OCI-LY7 (cell line): Measurements from ENCODE around the gene ASMTL. TPM values are rescaled to one million over a fixed set of nuclear protein-coding genes. Genes with fewer than 3 reads are reported as not detected.
A peak's percentile ranks its signal among the peaks of the same experiment; 100 is the strongest.

ENCODE experiments used
- BruUV-seq: library from RNA; stranded (reverse); fragments of 400-500 nt; replicated peaks from 2 replicates; lab custom pipeline; 2021; lab: Mats Ljungman, UMichigan
- CTCF ChIA-PET: fragments of 300-600 bp; sonication (Branson Sonifier 250); formaldehyde crosslinking; loops from one replicate; lab custom pipeline; 2022; ENCODE audit warnings: antibody characterized with exemption; ENCODE audit not compliant: unreplicated experiment; lab: Charles Lee
- POLR2A ChIA-PET: fragments of 300-600 bp; sonication (Branson Sonifier 250); formaldehyde crosslinking; loops from one replicate; lab custom pipeline; 2022; ENCODE audit warnings: antibody characterized with exemption; lab: Charles Lee
- DNase-seq: peaks from one replicate; pipeline ENCODE4 v3.0.0-alpha.2; 2015; ENCODE audit warnings: low spot score
- H2AFZ ChIP-seq: fragments of 200-600 bp; sonication (generic), shearing (Covaris generic); 2 replicates; pipeline ENCODE4 v1.6.1; 2014; ENCODE audit warnings: mild to moderate bottlenecking, antibody characterized with exemption, low read length, moderate library complexity
- H3K27ac ChIP-seq: fragments of 200-600 bp; sonication (generic); 2 replicates; pipeline ENCODE4 v1.5.1; 2014; ENCODE audit warnings: mixed run types, low read depth, mild to moderate bottlenecking, moderate library complexity, low read length, inconsistent platforms; ENCODE audit not compliant: poor library complexity, severe bottlenecking
- H3K36me3 ChIP-seq: fragments of 200-600 bp; sonication (generic); 2 replicates; pipeline ENCODE4 v1.6.1; 2014; ENCODE audit warnings: mild to moderate bottlenecking, antibody characterized with exemption, low read length, moderate library complexity, mixed read lengths; ENCODE audit not compliant: insufficient read depth
- H3K4me1 ChIP-seq: fragments of 200-600 bp; sonication (generic); 2 replicates; pipeline ENCODE4 v1.5.1; 2014; ENCODE audit warnings: mild to moderate bottlenecking, low read length; ENCODE audit not compliant: insufficient read depth, poor library complexity, severe bottlenecking
- H3K4me2 ChIP-seq: fragments of 200-600 bp; sonication (generic); 2 replicates; pipeline ENCODE4 v1.6.1; 2014; ENCODE audit warnings: mild to moderate bottlenecking, low read length
- H3K4me3 ChIP-seq: fragments of 200-600 bp; sonication (generic); 2 replicates; pipeline ENCODE4 v1.5.1; 2014; ENCODE audit warnings: mild to moderate bottlenecking, low read depth, low read length; ENCODE audit not compliant: poor library complexity, severe bottlenecking
- H3K79me2 ChIP-seq: fragments of 200-600 bp; sonication (generic); 2 replicates; pipeline ENCODE4 v1.6.1; 2016; ENCODE audit warnings: low read depth, mild to moderate bottlenecking, low read length, moderate library complexity, mixed read lengths; ENCODE audit not compliant: insufficient read depth
- H3K9me2 ChIP-seq: fragments of 200-600 bp; sonication (generic); 2 replicates; pipeline ENCODE4 v1.6.1; 2016; ENCODE audit warnings: mild to moderate bottlenecking, low read length, mixed read lengths; ENCODE audit not compliant: insufficient read depth
- H3K9me3 ChIP-seq: fragments of 200-600 bp; sonication (generic); 2 replicates; pipeline ENCODE4 v1.6.1; 2014; ENCODE audit warnings: mild to moderate bottlenecking, mixed run types, low read length, mixed read lengths
- H4K20me1 ChIP-seq: fragments of 200-600 bp; sonication (generic); 2 replicates; pipeline ENCODE4 v1.6.1; 2014; ENCODE audit warnings: mild to moderate bottlenecking, antibody characterized with exemption, low read length, moderate library complexity, mixed read lengths; ENCODE audit not compliant: insufficient read depth
- EZH2phosphoT487 ChIP-seq: fragments of 200-600 bp; sonication (generic); IDR thresholded peaks from 2 replicates; pipeline ENCODE4 v1.6.1; 2018; ENCODE audit warnings: low read depth, borderline replicate concordance, mild to moderate bottlenecking, mixed run types, antibody characterized with exemption, low read length, moderate library complexity, mixed read lengths
- intact Hi-C: fragments of 100-400 bp; cut with micrococcal nuclease; formaldehyde crosslinking; loops from one replicate; pipeline ENCODE4 v1.10.0; 2022; ENCODE audit not compliant: unreplicated experiment
- total RNA-seq, 2 experiments: library from RNA; depleted of rRNA in 1 of 2; stranded (reverse); fragments of >200 nt in 1 of 2; shearing (Covaris generic) in 1 of 2; gene quantifications; 2 replicates each; pipeline ENCODE4 v1.2.3, GENCODE V29; 2014 to 2022
- TF ChIP-seq, protein P1 (sequence below): fragments of 200-600 bp; sonication (generic); conservative IDR thresholded peaks from 2 replicates; pipeline ENCODE4 v1.5.1; 2014; ENCODE audit warnings: mild to moderate bottlenecking, antibody characterized with exemption, low read length, moderate library complexity, mixed read lengths

Gene ASMTL
- total RNA-seq, 2 experiments from 2014 or later = 17.2 to 37.0 TPM

DNA sequence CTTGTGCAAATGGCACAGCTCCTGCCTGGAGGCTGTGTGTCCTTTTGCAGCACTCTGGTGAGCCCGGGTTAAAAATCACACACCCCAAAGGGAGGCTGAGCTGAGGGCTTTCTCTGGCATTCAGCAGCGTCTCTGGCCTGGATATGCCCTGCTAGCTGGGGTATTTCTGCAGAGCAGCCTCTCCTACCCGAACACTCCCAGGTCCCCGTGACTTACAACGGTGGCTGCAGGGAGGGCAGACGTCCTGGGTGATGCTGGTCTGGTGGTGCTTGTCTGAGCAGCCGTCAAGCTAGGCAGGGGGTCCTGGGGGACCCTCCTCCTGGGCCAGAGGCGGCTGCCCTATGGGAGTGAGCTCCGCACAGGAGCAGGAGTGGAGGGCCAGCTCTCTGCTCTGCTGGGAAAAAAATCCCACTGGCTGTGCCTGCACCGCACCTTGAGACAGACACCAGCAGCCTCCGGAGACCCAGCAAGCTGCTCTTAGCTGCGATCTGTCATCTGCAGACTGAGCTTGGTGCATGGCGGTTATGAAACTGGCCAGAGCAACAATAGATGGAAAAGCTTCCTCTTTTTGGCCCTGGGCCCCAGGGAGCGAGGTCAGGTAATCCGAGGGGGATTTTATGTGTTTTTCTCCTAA, 41.3 kb upstream of the ASMTL start:
- DNase-seq = peak; percentile 88
- Histone ChIP-seq H4K20me1 (no peaks in the 10 kb centered on the region), H3K27ac (peak overlapping the region; percentile 88), H3K4me3 (peak overlapping the region; percentile 73), H3K79me2 (peaks cover 49% of the 10 kb centered on the region; the same call in 1 of the 2 replicates), H2AFZ (no peak overlapping the region), H3K4me1 (peaks cover 58% of the 10 kb centered on the region), H3K36me3 (peaks cover 68% of the 10 kb centered on the region), H3K4me2 (peak overlapping the region; percentile 67), H3K9me2 (no peaks in the 10 kb centered on the region), H3K9me3 (peaks cover 10% of the 10 kb centered on the region; the same call in 1 of the 2 replicates)
- intact Hi-C loops = loop anchor here (1.0 to 5.0 kb wide), 4 partner anchors 8 to 43 kb away; partner anchors contain the start of genes ASMTL and P2RY8
- no peak for TF ChIP-seq EZH2phosphoT487
- TF ChIP-seq, protein P1, sequence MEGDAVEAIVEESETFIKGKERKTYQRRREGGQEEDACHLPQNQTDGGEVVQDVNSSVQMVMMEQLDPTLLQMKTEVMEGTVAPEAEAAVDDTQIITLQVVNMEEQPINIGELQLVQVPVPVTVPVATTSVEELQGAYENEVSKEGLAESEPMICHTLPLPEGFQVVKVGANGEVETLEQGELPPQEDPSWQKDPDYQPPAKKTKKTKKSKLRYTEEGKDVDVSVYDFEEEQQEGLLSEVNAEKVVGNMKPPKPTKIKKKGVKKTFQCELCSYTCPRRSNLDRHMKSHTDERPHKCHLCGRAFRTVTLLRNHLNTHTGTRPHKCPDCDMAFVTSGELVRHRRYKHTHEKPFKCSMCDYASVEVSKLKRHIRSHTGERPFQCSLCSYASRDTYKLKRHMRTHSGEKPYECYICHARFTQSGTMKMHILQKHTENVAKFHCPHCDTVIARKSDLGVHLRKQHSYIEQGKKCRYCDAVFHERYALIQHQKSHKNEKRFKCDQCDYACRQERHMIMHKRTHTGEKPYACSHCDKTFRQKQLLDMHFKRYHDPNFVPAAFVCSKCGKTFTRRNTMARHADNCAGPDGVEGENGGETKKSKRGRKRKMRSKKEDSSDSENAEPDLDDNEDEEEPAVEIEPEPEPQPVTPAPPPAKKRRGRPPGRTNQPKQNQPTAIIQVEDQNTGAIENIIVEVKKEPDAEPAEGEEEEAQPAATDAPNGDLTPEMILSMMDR = no peak
- BruUV-seq = no TSS peak
- ChIA-PET CTCF (no interaction called here), POLR2A (no interaction called here)

DNA sequence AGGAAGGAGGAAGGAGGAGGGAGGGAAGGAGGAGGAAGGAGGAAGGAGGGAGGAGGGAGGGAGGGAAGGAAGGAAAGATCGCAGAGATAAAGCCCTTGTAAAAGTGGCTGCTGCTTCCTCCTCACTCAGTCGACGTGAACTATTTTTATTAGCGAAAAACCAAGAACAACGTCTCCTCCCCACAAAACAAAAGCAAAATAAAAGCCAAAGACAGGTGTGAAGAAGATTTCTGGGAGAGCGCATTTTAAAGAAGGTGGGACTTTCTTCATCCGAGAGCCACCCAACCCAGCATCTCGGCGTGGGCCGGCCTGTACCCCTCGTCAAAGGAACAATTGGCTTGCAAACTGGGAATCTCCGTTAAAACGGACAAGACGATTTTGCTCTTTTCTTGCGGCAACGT, 40.7 kb upstream of the ASMTL start:
- Histone ChIP-seq H3K9me2 (no peaks in the 10 kb centered on the region), H3K36me3 (peaks cover 68% of the 10 kb centered on the region), H3K4me3 (peak overlapping the region; percentile 73), H3K4me1 (peaks cover 60% of the 10 kb centered on the region), H3K9me3 (peaks cover 11% of the 10 kb centered on the region; the same call in 1 of the 2 replicates), H2AFZ (no peak overlapping the region), H3K4me2 (peak overlapping the region; percentile 67), H3K79me2 (peaks cover 49% of the 10 kb centered on the region; the same call in 1 of the 2 replicates), H3K27ac (peak overlapping the region; percentile 88), H4K20me1 (no peaks in the 10 kb centered on the region)
- no peak for TF ChIP-seq EZH2phosphoT487
- TF ChIP-seq, protein P1 = no peak
- DNase-seq = peak; percentile 61
- POLR2A ChIA-PET = no interaction called here
- CTCF ChIA-PET = no interaction called here
- intact Hi-C loops = loop anchor here (1.0 to 5.0 kb wide), 3 partner anchors 12 to 43 kb away; partner anchors contain the start of genes ASMTL and P2RY8
- BruUV-seq = TSS peak; percentile 7
